Activated T-helper 1 cell treated with anti-CD3 and anti-CD28 coated beads, Interleukin-12 subunit alpha, Interleukin-12 subunit beta, Interleukin-2, Interleukin-4 antibody, amounts not matched to agents 30 ng/mL and 10 ng/mL and 1 ng/mL, durations not matched to agents 14 hours and 24 hours and 36 hours (primary cell): ENCODE measurements around the gene CYBA. TPM values are rescaled to one million over a fixed set of nuclear protein-coding genes. Genes with fewer than 3 reads are reported as not detected.

Source experiments
- DNase-seq: peaks from one replicate; pipeline ENCODE4 v3.0.0; 2021; ENCODE audit warnings: low spot score
- H3K27ac Mint-ChIP-seq: one replicate; pipeline ENCODE4 v1.8.0; 2021; ENCODE audit warnings: mild to moderate bottlenecking, mixed read lengths
- H3K27me3 Mint-ChIP-seq: one replicate; pipeline ENCODE4 v1.8.0; 2022; ENCODE audit warnings: mild to moderate bottlenecking, moderate library complexity, mixed read lengths; ENCODE audit not compliant: insufficient read depth
- H3K36me3 Mint-ChIP-seq: one replicate; pipeline ENCODE4 v1.8.0; 2021; ENCODE audit warnings: low read depth, mixed read lengths
- H3K4me1 Mint-ChIP-seq: one replicate; pipeline ENCODE4 v1.8.0; 2021; ENCODE audit warnings: low read depth, mixed read lengths
- H3K4me3 Mint-ChIP-seq: one replicate; pipeline ENCODE4 v1.8.0; 2021; ENCODE audit warnings: mild to moderate bottlenecking, moderate library complexity, mixed read lengths
- H3K9me3 Mint-ChIP-seq: one replicate; pipeline ENCODE4 v1.8.0; 2021; ENCODE audit warnings: mixed read lengths
- intact Hi-C: fragments of 100-400 bp; cut with micrococcal nuclease; formaldehyde crosslinking; loops from one replicate; pipeline ENCODE4 v1.15.1; 2024
- total RNA-seq: library from RNA; stranded (reverse); gene quantifications from 2 replicates; pipeline ENCODE4 v1.2.3, GENCODE V29; 2022

Gene CYBA
- total RNA-seq, 1 donor from 2014 or later: 218 TPM

GRCh38 chr16:88599825-88600538 lies 50.9 kb downstream of the CYBA start:
- H3K27me3 Mint-ChIP-seq: no peaks in the 10 kb centered on the region
- no peak for DNase-seq
- peaks cover 34% of the 10 kb centered on the region for H3K36me3 Mint-ChIP-seq
- H3K27ac Mint-ChIP-seq: no peak overlapping the region
- H3K4me3 Mint-ChIP-seq: no peak overlapping the region
- no peaks in the 10 kb centered on the region for H3K9me3 Mint-ChIP-seq
- H3K4me1 Mint-ChIP-seq: no peaks in the 10 kb centered on the region
- intact Hi-C loops: no loop called here

- intact Hi-C loops: no loop called here
- Mint-ChIP-seq H3K4me1 (no peaks in the 10 kb centered on the region), H3K36me3 (peaks cover 31% of the 10 kb centered on the region), H3K27ac (no peak overlapping the region), H3K9me3 (no peaks in the 10 kb centered on the region), H3K4me3 (no peak overlapping the region), H3K27me3 (no peaks in the 10 kb centered on the region)
- no peak for DNase-seq
Measured at GRCh38 chr16:88599092-88599733, 51.6 kb downstream of the CYBA start.

GRCh38 chr16:88597856-88598491 lies 52.9 kb downstream of the CYBA start:
- Mint-ChIP-seq H3K4me1 (no peaks in the 10 kb centered on the region), H3K27ac (no peak overlapping the region), H3K4me3 (no peak overlapping the region), H3K27me3 (no peaks in the 10 kb centered on the region), H3K36me3 (peaks cover 30% of the 10 kb centered on the region), H3K9me3 (no peaks in the 10 kb centered on the region)
- no peak for DNase-seq
- intact Hi-C loops: no loop called here

GRCh38 chr16:88596483-88596882 lies 54.4 kb downstream of the CYBA start:
- peaks cover 34% of the 10 kb centered on the region for H3K36me3 Mint-ChIP-seq
- no peaks in the 10 kb centered on the region for H3K27me3 Mint-ChIP-seq
- intact Hi-C loops: no loop called here
- peaks cover 8% of the 10 kb centered on the region for H3K4me1 Mint-ChIP-seq
- no peak overlapping the region for H3K4me3 Mint-ChIP-seq
- no peaks in the 10 kb centered on the region for H3K9me3 Mint-ChIP-seq
- no peak overlapping the region for H3K27ac Mint-ChIP-seq
- no peak for DNase-seq

- H3K9me3 Mint-ChIP-seq: no peaks in the 10 kb centered on the region
- no peak for DNase-seq
- peaks cover 9% of the 10 kb centered on the region for H3K4me1 Mint-ChIP-seq
- H3K4me3 Mint-ChIP-seq: no peak overlapping the region
- intact Hi-C loops: no loop called here
- no peak overlapping the region for H3K27ac Mint-ChIP-seq
- H3K36me3 Mint-ChIP-seq: peaks cover 31% of the 10 kb centered on the region
- H3K27me3 Mint-ChIP-seq: no peaks in the 10 kb centered on the region
Measured at GRCh38 chr16:88595921-88596320, 54.9 kb downstream of the CYBA start.

- no peak overlapping the region for H3K27ac Mint-ChIP-seq
- DNase-seq: no peak
- no peaks in the 10 kb centered on the region for H3K27me3 Mint-ChIP-seq
- no peaks in the 10 kb centered on the region for H3K9me3 Mint-ChIP-seq
- intact Hi-C loops: no loop called here
- peaks cover 27% of the 10 kb centered on the region for H3K36me3 Mint-ChIP-seq
- H3K4me1 Mint-ChIP-seq: peaks cover 9% of the 10 kb centered on the region
- H3K4me3 Mint-ChIP-seq: no peak overlapping the region
Measured at GRCh38 chr16:88595101-88595500, 55.8 kb downstream of the CYBA start.

GRCh38 chr16:88593910-88594309 lies 56.9 kb downstream of the CYBA start:
- Mint-ChIP-seq H3K36me3 (peaks cover 29% of the 10 kb centered on the region), H3K4me1 (peaks cover 18% of the 10 kb centered on the region), H3K27ac (no peak overlapping the region), H3K27me3 (no peaks in the 10 kb centered on the region), H3K9me3 (no peaks in the 10 kb centered on the region), H3K4me3 (no peak overlapping the region)
- DNase-seq: no peak
- intact Hi-C loops: no loop called here

GRCh38 chr16:88593489-88593888 lies 57.4 kb downstream of the CYBA start:
- Mint-ChIP-seq H3K27me3 (no peaks in the 10 kb centered on the region), H3K4me3 (no peak overlapping the region), H3K4me1 (peaks cover 22% of the 10 kb centered on the region), H3K27ac (no peak overlapping the region), H3K9me3 (no peaks in the 10 kb centered on the region), H3K36me3 (peaks cover 32% of the 10 kb centered on the region)
- intact Hi-C loops: no loop called here
- no peak for DNase-seq

Other genes with a start within 250 kb of the CYBA start
- gene ZFPM1, start 197.8 kb downstream of the CYBA start, total RNA-seq: 20.6 and 21.7 TPM in 2 replicates
- gene ZC3H18, start 80.7 kb downstream of the CYBA start, total RNA-seq: 115 and 116 TPM in 2 replicates
- gene IL17C, start 12.5 kb downstream of the CYBA start, total RNA-seq: not detected in 2 replicates
- gene MVD, start 12.0 kb upstream of the CYBA start, total RNA-seq: 88.8 and 90.0 TPM in 2 replicates
- 1.8 and 2.4 TPM in 2 replicates for gene SNAI3, start 35.5 kb upstream of the CYBA start, total RNA-seq
- 42.4 and 45.0 TPM in 2 replicates for gene RNF166, start 55.4 kb upstream of the CYBA start, total RNA-seq
- gene CTU2, start 55.5 kb upstream of the CYBA start, total RNA-seq: 66.3 and 74.7 TPM in 2 replicates
- 214 and 217 TPM in 2 replicates for gene PIEZO1, start 134.2 kb upstream of the CYBA start, total RNA-seq
- 95.4 and 97.3 TPM in 2 replicates for gene CDT1, start 152.7 kb upstream of the CYBA start, total RNA-seq
- 301 and 303 TPM in 2 replicates for gene APRT, start 160.9 kb upstream of the CYBA start, total RNA-seq
- 21.9 and 23.8 TPM in 2 replicates for gene GALNS, start 205.9 kb upstream of the CYBA start, total RNA-seq
- gene TRAPPC2L, start 206.1 kb upstream of the CYBA start, total RNA-seq: 63.1 and 65.4 TPM in 2 replicates
- gene PABPN1L, start 215.6 kb upstream of the CYBA start, total RNA-seq: not detected in 2 replicates